IMR-90 (cell line): Measurements from ENCODE around the gene EXD1. TPM values are rescaled to one million over a fixed set of nuclear protein-coding genes. Genes with fewer than 3 reads are reported as not detected.

Experiments used
- ATAC-seq: fragments of 200-7000 bp; cut with Tn5 transposase; 2 replicates; pipeline ENCODE4 v1.9.1; 2020; ENCODE audit warnings: low read depth, mild to moderate bottlenecking, moderate library complexity
- BruUV-seq: library from RNA; stranded (reverse); fragments of 400-500 nt; replicated peaks from 2 replicates; lab custom pipeline; 2021; lab: Mats Ljungman, UMichigan
- CTCF ChIA-PET: fragments of 300-600 bp; formaldehyde crosslinking; extraction: SDS; loops from one replicate; lab custom pipeline; 2021; ENCODE audit warnings: antibody characterized with exemption; lab: Yijun Ruan, JAX
- POLR2A ChIA-PET: fragments of 300-600 bp; sonication (Branson Sonifier 250); formaldehyde crosslinking; loops from one replicate; lab custom pipeline; 2022; ENCODE audit warnings: antibody characterized with exemption; ENCODE audit not compliant: unreplicated experiment; lab: Charles Lee
- DNase-seq: peaks from one replicate; pipeline ENCODE4 v3.0.0; 2013
- H2AFZ ChIP-seq: replicated peaks from 2 replicates; pipeline ENCODE3; 2013; ENCODE audit warnings: low read length, mild to moderate bottlenecking; ENCODE audit not compliant: poor library complexity
- H2AK5ac ChIP-seq: 2 replicates; pipeline ENCODE4 v1.6.1; 2013; ENCODE audit warnings: low read depth, low read length, inconsistent platforms
- H2AK9ac ChIP-seq: replicated peaks from 2 replicates; pipeline ENCODE3; 2013; ENCODE audit warnings: mild to moderate bottlenecking, low read depth, low read length, moderate library complexity; ENCODE audit not compliant: poor library complexity
- H2BK120ac ChIP-seq: 2 replicates; pipeline ENCODE4 v1.6.1; 2013; ENCODE audit warnings: low read depth, low read length, inconsistent platforms
- H2BK15ac ChIP-seq: 3 replicates; pipeline ENCODE4 v1.6.1; 2013; ENCODE audit warnings: low read depth, low read length, inconsistent platforms
- H2BK20ac ChIP-seq: 2 replicates; pipeline ENCODE4 v1.6.1; 2013; ENCODE audit warnings: low read depth, mild to moderate bottlenecking, inconsistent platforms, low read length, moderate library complexity
- H2BK5ac ChIP-seq: 2 replicates; pipeline ENCODE4 v1.6.1; 2013; ENCODE audit warnings: mild to moderate bottlenecking, low read depth, low read length, inconsistent platforms; ENCODE audit not compliant: poor library complexity, severe bottlenecking
- H3K14ac ChIP-seq: replicated peaks from 2 replicates; pipeline ENCODE4 v1.6.1; 2013; ENCODE audit warnings: low read depth, low read length, inconsistent platforms
- H3K18ac ChIP-seq: 2 replicates; pipeline ENCODE4 v1.6.1; 2013; ENCODE audit warnings: low read depth, low read length, control low read depth
- H3K23ac ChIP-seq: 2 replicates; pipeline ENCODE4 v1.6.1; 2013; ENCODE audit warnings: low read depth, low read length, inconsistent platforms
- H3K27ac ChIP-seq: 2 replicates; pipeline ENCODE4 v1.5.1; 2013; ENCODE audit warnings: mild to moderate bottlenecking, control low read depth, low read length; ENCODE audit not compliant: insufficient read depth
- H3K27me3 ChIP-seq: 2 replicates; pipeline ENCODE4 v1.6.1; 2013; ENCODE audit warnings: low read length; ENCODE audit not compliant: control insufficient read depth, insufficient read depth
- H3K36me3 ChIP-seq: 2 replicates; pipeline ENCODE4 v1.6.1; 2013; ENCODE audit warnings: low read length, mixed read lengths; ENCODE audit not compliant: control insufficient read depth, insufficient read depth
- H3K4ac ChIP-seq: 2 replicates; pipeline ENCODE4 v1.6.1; 2013; ENCODE audit warnings: low read depth, low read length, inconsistent platforms
- H3K4me1 ChIP-seq: 2 replicates; pipeline ENCODE4 v1.6.1; 2013; ENCODE audit warnings: low read length, mixed read lengths; ENCODE audit not compliant: control insufficient read depth, insufficient read depth
- H3K4me2 ChIP-seq: 2 replicates; pipeline ENCODE4 v1.6.1; 2013; ENCODE audit warnings: low read depth, mild to moderate bottlenecking, control low read depth, low read length, moderate library complexity
- H3K4me3 ChIP-seq: 2 replicates; pipeline ENCODE4 v1.5.1; 2013; ENCODE audit warnings: low read depth, mild to moderate bottlenecking, control low read depth, low read length, moderate library complexity; ENCODE audit not compliant: insufficient read depth
- H3K56ac ChIP-seq: 2 replicates; pipeline ENCODE4 v1.6.1; 2013; ENCODE audit warnings: low read length, inconsistent platforms; ENCODE audit not compliant: insufficient read depth; ENCODE audit errors: extremely low read depth
- H3K79me1 ChIP-seq, 2 experiments: 2 replicates each; pipeline ENCODE4 v1.6.1; 2013; ENCODE audit warnings: low read length in 2 of 2, inconsistent platforms in 1 of 2, low read depth in 1 of 2
- H3K9ac ChIP-seq: 2 replicates; pipeline ENCODE4 v1.6.1; 2013; ENCODE audit warnings: low read depth, low read length, control low read depth
- H3K9me1 ChIP-seq: 2 replicates; pipeline ENCODE4 v1.6.1; 2013; ENCODE audit warnings: low read length, inconsistent platforms; ENCODE audit not compliant: insufficient read depth
- H3K9me3 ChIP-seq: 2 replicates; pipeline ENCODE4 v1.6.1; 2013; ENCODE audit warnings: low read length; ENCODE audit not compliant: control insufficient read depth, insufficient read depth
- H4K20me1 ChIP-seq: 2 replicates; pipeline ENCODE4 v1.6.1; 2013; ENCODE audit warnings: low read length, inconsistent platforms; ENCODE audit not compliant: insufficient read depth
- H4K5ac ChIP-seq: 2 replicates; pipeline ENCODE4 v1.6.1; 2013; ENCODE audit warnings: mild to moderate bottlenecking, low read depth, low read length, control low read depth
- H4K8ac ChIP-seq, 2 experiments: 2 replicates each; pipeline ENCODE4 v1.6.1; 2013; ENCODE audit warnings: low read depth in 2 of 2, low read length in 2 of 2, control low read depth in 1 of 2, inconsistent platforms in 1 of 2
- H4K91ac ChIP-seq: 2 replicates; pipeline ENCODE4 v1.6.1; 2013; ENCODE audit warnings: low read depth, low read length, inconsistent platforms; ENCODE audit not compliant: insufficient read depth
- FOS ChIP-seq: fragments of 150-350 bp; IDR thresholded peaks from 2 replicates; pipeline ENCODE4 v1.6.1; 2016; ENCODE audit warnings: low read depth, low read length
- MAFK ChIP-seq: IDR thresholded peaks from 2 replicates; pipeline ENCODE4 v1.6.1; 2012; ENCODE audit warnings: low read depth, low read length, improper control_type of control experiment
- SMC3 ChIP-seq: fragments of 150-350 bp; IDR thresholded peaks from 2 replicates; pipeline ENCODE4 v1.6.1; 2016; ENCODE audit warnings: low read depth, mild to moderate bottlenecking, antibody characterized with exemption, low read length, moderate library complexity
- WGBS, 2 experiments: methylation state at CpG; one replicate each; pipeline versions ENCODE4 v1.1.5 to v1.1.7; 2013; ENCODE audit warnings: missing lambda C conversion rate in 2 of 2; ENCODE audit not compliant: insufficient read length in 1 of 2; ENCODE audit errors: extremely low coverage in 2 of 2; 5-methylcytosine and 5-hydroxymethylcytosine counted together
- dilution Hi-C: fragments of 300-500 bp; cut with HindIII; formaldehyde crosslinking; loops from one replicate; pipeline ENCODE4 v1.14.3; 2018; ENCODE audit warnings: low sequenced_read_pairs; ENCODE audit not compliant: unreplicated experiment
- in situ Hi-C: fragments of 300-500 bp; cut with MboI; formaldehyde crosslinking; loops from 3 replicates; pipeline ENCODE4 v1.14.3; 2019; ENCODE audit warnings: low sequenced_read_pairs, inconsistent platforms, mixed read lengths
- intact Hi-C: fragments of 100-400 bp; cut with micrococcal nuclease; formaldehyde crosslinking; loops from 2 replicates; pipeline ENCODE4 v1.10.0; 2022
- polyA plus RNA-seq, 3 experiments: library from polyadenylated mRNA; depleted of rRNA; stranded (reverse); fragments of >200 nt; gene quantifications; 2 replicates each; pipeline ENCODE4 v1.2.3, GENCODE V29; 2012; ENCODE audit warnings: low replicate concordance in 1 of 3
- total RNA-seq: library from RNA; depleted of rRNA; stranded (reverse); fragments of >200 nt; gene quantifications from 2 replicates; pipeline ENCODE4 v1.2.3, GENCODE V29; 2012

EXD1 gene
- total and polyA plus RNA-seq, 2 of the 4 experiments (the other 2 are of a cell fraction), result not detected

- TF ChIP-seq MAFK, result peak; percentile 59
- no peak for TF ChIP-seq FOS
- TF ChIP-seq SMC3, result no peak
- H3K4me2 ChIP-seq, result no peak overlapping the region
- DNase-seq, result no peak
- H2AFZ ChIP-seq, result no peak overlapping the region
- ChIA-PET POLR2A (no interaction called here), CTCF (no interaction called here)
- no peaks in the 10 kb centered on the region for H4K20me1 ChIP-seq
- H2AK9ac ChIP-seq, result no peak overlapping the region
- no peaks in the 10 kb centered on the region for H3K27me3 ChIP-seq
- H2BK5ac ChIP-seq, result no peak overlapping the region
- no peak overlapping the region for H3K18ac ChIP-seq
- H3K9me1 ChIP-seq, result peaks cover 5% of the 10 kb centered on the region; the same call in 1 of the 2 replicates
- no peaks in the 10 kb centered on the region for H3K36me3 ChIP-seq
- no peak overlapping the region for H4K5ac ChIP-seq
- no peak for ATAC-seq
- no peak overlapping the region for H2BK15ac ChIP-seq
- no peak overlapping the region for H3K9ac ChIP-seq
- whole genome bisulfite sequencing, 2 experiments, result 86% methylated on average over 1 of the region's 2 CpGs; no CpG with 5 or more reads in 1 of the 2 experiments
- H2AK5ac ChIP-seq, result no peak overlapping the region
- H3K4me1 ChIP-seq, result no peaks in the 10 kb centered on the region
- H3K9me3 ChIP-seq, result no peaks in the 10 kb centered on the region
- H4K8ac ChIP-seq, result no peak overlapping the region
- H3K4ac ChIP-seq, result no peak overlapping the region
- BruUV-seq, result no TSS peak
- no peak overlapping the region for H3K27ac ChIP-seq
- H3K23ac ChIP-seq, result no peak overlapping the region
- no peak overlapping the region for H4K91ac ChIP-seq
- H3K4me3 ChIP-seq, result no peak overlapping the region
- dilution Hi-C loops (no loop called here), in situ Hi-C loops (no loop called here), intact Hi-C loops (no loop called here)
- H3K56ac ChIP-seq, result no peak overlapping the region
- peak overlapping the region; percentile 32; the same call in 1 of the 2 replicates for H2BK120ac ChIP-seq
- H2BK20ac ChIP-seq, result peak overlapping the region; percentile 24; the same call in 1 of the 2 replicates
- H3K14ac ChIP-seq, result no peak overlapping the region
- H3K79me1 ChIP-seq, result no peaks in the 10 kb centered on the region
These were observed 82.5 kb downstream of the EXD1 start for GRCh38 chr15:41148065-41148464.
